Activated T-cell treated with anti-CD3 and anti-CD28 coated beads for 24 hours (primary cell): ENCODE data around the gene GOLGA6L9.
"Not testable (repeated sequence)": the region's sequence is repeated elsewhere in the genome, so short reads cannot be mapped to it uniquely, and the experiment has no call there.

Experiments used
- DNase-seq: peaks from one replicate; pipeline ENCODE4 v3.0.0-alpha.2; 2020; ENCODE audit warnings: low read depth

GOLGA6L9 gene

GRCh38 chr15:82468205-82468604, 38.6 kb downstream of the GOLGA6L9 start:
- not testable (repeated sequence) for DNase-seq

DNA sequence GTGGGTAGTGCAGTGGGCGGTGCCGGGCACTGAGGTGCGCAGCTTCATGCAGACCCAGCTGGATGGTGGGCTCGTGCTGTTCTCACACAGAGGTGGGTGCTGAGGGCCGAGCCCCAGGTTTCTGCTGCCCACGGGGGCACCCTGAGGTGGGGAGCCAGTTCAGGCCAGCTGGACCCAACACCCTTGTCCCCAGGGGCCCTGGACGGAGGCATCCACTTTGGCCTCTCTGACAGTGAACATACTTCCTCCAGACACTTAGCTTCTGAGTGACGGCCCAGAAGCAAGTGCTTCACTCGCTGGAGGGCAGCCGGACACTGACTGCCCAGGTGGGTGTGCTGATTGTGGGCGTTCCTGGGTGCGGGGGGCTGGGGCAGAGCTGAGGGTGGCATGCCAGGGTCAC, 39.8 kb downstream of the GOLGA6L9 start:
- not testable (repeated sequence) for DNase-seq

DNA sequence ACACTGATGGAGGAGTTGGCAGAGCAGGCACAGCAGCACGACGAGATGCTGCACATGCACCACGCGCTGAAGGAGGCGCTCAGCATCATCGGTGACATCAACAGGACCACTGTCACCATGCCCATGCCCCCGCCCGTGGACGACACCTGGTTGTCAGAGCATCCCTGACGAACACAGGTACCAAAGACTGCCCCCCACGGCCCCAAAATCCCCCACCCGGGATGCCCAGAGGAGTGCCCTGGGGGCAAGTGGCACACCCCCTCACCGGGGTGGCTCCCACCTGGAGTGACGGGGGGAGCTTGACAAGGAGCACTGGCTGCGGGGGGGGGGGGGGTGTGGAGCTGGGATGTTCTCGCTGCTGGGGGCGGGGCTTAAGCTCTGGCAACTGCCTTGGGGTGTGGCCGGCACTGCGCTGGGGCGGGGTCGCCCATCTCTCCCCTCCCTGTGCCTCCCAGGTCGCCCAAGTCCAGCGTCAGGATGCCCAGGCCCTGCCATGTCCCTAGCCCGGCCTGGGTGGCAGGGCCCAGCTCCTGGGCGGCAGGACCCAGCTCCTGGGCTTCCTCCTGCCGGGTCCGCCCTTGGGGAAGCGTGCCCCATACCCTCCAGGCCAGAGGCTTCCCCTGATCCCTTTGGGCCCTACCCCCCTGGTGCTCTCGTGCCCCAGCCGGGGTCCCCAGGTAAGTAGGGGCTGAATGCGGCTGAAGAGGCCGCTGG, 42.8 kb downstream of the GOLGA6L9 start:
- not testable (repeated sequence) for DNase-seq

DNA sequence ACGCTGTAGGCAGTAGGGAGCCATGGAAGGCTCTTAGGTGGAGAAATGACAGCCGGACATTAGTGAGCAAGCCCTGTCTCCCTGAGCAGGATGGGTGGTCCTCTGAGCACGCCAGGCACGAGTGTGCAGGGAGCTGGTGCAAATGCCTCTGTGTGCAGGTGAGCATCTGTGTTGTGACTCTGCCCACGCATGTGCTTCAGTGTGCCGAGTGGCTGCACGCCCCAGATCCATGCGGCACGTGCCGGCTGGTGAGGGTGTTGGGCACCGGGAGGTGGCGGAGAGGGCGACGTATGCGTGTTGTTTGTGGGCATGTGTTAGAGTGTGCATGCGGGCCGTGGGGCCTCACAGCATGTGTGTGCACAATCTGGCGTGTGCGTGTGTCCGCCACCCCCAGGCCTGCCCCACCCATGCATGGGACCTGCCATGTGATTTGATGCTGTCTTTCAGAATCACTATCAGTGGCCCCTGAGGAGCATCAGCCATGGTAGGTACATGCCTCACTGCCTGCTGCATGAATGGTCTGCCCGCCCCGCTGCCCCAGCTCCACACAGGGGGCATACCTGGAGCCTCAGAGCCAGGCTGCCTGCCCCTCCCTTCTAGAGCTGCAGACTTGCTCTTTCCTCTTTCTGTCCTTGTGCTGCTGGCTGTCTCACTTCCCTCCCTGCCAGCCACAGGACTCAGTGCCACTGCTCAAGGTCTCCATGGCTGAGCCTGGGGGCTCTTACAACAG, 45.1 kb downstream of the GOLGA6L9 start:
- DNase-seq = not testable (repeated sequence)

DNA sequence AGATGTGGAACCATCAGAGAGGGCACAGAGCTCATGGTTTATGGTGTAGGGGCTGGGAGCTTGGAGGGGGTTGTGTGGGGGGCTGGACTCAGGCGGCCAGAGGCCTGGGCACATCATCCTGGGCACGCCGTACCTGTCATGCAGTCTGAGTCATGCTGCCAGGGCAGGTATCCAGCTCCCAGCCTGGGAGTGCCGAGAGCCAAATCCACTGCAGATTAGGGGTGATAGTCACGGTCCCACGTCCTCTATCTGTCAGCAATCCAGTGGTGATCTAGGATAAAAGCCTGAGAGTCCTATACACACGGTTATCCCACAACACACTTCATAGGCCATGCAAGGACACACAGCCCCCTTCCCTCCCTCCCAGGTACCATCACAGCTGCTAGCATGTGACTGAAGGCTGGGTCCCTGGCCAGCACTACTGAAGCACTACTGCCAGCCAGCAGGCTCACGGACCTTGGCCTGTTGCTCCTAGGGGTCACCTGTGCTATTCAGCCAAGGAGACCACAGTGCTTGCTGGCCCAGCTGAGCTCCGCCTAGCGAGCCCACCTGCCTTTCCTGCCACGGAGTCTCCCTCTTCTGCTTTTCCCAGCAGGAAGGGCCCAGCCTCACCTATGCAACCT, 45.8 kb downstream of the GOLGA6L9 start:
- DNase-seq = not testable (repeated sequence)

DNA sequence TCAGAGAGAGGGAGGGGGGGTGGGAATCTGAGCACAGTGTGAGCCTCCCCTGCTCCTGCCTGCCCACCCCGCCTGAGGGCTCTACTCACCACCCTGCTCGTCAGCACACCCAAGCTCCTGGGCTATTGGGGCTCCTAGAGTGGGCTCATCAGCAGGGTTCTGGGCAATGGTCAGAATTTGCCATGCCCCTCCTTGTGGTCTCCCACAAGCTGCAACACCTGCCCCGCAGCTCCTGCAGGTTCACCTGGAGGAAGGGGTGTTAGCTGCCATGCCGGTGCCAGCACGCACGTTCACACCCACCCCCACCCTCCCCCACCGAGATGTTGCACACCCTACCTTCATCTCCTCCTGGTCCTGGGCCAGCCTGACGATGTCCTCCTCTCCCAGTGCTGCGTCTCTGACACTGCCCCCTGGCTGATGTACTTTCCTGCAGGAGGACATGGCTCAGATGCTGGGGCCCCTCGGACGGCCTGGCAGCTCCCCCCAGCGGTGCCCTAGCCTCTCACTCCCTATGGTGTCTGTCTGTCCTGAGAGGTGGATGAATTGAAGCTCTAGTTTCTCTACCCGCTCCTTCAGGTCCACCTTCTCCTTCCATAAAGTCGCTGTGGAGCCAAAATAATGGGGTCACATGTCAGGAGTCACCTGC, 47.2 kb downstream of the GOLGA6L9 start:
- DNase-seq = not testable (repeated sequence)

DNA sequence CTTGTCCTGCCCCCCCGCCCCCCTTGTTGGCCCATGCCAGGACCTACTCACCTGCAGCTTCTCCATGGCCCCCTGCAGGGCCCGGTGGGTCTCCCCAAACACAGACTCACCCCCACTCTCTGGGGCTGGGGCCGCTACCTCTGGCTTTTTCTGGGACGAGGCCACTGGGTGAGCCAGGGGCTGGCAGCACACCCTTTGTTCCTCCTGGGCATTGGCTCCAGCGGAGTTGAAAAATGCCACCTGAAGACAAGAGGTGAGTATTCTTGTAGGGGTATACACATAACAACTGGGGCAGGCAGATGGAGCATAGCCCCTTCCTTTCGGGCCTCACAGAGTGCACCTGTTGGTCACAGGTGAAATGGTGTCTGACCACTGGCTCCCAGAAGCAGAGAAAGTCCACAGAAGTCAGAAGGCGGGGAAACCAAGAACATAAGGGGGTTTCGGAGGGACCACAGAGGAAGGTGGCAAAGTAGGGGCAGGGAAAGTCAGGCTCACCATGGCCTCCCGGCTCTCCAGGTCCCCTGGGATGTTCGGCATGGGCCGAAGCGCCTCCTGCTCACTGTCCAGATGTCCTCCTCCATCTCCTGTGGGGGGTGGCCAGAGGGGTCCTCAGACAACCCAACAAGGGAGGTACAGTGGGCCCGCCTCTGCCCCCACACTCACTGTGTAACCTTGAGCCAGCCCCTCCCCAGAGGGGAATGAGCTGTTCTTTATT, 47.9 kb downstream of the GOLGA6L9 start:
- not testable (repeated sequence) for DNase-seq
